Endometrial microvascular endothelial cells (primary cell): ENCODE results near the gene EML6. TPM values are rescaled to one million over a fixed set of nuclear protein-coding genes. Genes with fewer than 3 reads are reported as not detected.
"Not testable (repeated sequence)": the region's sequence is repeated elsewhere in the genome, so short reads cannot be mapped to it uniquely, and the experiment has no call there.

Experiments used
- in situ Hi-C: cut with HindIII; loops from 2 replicates; pipeline ENCODE4 v1.10.0; 2017; ENCODE audit warnings: low sequenced_read_pairs, low pct_unique_long_range_greater_than_20kb; ENCODE audit errors: inconsistent ontology term
- total RNA-seq: library from RNA; depleted of rRNA; stranded (reverse); fragments of >200 nt; gene quantifications from one replicate; pipeline ENCODE4 v1.2.3, GENCODE V29; 2015; ENCODE audit errors: inconsistent ontology term

The EML6 gene
- total RNA-seq, 1 donor from 2014 or later, result 1.7 TPM

GRCh38 chr2:54966165-54966832 is 242.8 kb downstream of the EML6 start:
- in situ Hi-C loops, result no loop called here

- in situ Hi-C loops, result no loop called here
Observed at GRCh38 chr2:54966837-54967236, 243.4 kb downstream of the EML6 start.

DNA sequence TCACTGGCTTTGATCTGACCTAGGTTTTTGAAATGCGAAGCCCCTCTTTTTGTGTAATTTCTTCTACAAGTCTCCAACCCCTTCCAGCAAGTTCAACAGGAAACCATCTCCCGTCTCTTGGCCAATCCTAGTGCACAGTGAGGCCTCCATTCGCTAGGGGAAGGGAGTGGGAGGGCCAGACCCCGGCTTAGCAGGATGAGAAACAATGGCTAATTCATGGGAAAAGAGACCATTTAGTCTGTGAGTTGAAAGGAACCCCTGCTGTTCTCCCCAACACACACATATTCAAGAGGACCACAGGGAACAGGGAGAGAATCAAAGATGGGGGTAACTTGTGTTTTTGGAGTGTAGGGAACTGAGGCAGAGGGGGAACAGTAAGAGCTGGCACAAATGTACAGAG is 243.8 kb downstream of the EML6 start:
- in situ Hi-C loops, result no loop called here

DNA sequence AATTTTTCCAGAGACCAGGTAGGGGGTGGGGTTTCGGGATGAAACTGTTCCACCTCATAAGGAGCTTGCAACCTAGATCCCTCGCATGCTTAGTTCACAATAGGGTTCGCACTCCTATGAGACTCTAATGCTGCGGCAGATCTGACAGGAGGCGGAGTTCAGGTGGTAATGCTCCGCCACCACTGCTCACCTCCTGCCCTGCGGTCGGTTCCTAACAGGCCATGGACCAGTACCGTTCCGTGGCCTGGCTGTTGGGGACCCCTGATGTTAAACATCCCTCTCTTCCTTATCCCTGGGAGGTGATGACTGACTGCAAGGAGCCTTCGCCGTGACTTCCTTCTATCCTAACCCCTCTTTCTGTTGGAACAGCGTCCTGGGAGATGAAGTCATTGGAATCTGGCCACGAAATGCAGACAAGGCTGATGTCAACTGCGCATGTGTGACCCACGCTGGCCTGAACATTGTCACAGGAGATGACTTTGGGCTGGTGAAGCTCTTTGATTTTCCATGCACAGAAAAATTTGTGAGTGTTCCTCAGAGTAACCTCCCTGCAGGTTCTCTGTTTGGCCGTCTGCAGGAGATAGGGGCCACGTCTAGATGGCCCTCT is 244.4 kb downstream of the EML6 start:
- in situ Hi-C loops, result no loop called here

- in situ Hi-C loops, result no loop called here
Observed at GRCh38 chr2:54968561-54969218, 245.2 kb downstream of the EML6 start.

DNA sequence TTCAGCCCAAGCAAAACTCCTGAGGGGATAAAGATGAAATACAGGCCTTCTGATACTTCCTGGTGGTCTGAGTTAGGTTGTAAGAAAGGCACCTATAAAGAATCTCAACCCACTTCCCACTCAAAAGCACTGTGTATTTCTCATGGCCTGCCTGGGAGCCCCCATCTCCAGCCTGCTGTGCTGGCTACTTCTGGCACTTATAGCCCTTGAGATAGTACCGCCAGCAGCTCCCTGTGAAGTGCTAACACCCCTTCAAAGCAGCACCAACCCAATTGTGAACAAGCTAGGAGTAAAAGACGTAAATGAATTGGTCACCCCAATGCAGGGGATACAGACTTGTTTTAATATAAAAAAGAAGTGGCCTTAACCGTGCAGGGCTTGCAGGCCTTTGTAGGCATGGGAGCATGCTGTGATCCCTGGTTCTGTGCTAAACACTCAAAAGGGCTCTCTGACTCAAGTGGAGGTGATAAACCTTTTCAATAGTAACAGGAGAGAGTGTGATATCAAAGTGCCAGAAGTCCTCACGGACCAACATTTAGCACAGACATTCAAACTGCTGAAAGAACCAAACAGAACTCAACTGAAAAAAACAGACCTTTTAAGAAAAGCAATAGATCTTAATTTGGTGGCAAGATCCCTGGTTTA is 246.0 kb downstream of the EML6 start:
- in situ Hi-C loops, result no loop called here

DNA sequence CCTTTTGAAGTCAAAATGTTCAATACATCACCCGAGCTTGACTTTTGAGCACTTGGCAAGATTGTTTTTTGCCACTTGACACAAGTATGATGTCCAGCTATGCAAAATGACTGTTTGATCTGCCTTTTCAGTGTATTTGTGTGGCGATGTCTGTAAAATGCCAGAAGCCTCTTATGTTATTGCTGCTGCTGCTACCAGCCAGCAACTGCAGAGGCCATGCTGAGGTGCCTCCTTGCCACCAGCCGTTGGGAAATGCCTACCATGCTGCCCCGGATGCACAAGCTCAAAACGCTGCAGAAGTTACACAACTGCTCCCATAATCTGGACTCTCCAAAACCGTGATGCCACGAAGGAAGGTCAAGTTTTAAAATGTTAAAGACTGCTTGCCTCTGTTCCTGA is 246.5 kb downstream of the EML6 start:
- in situ Hi-C loops, result no loop called here

DNA sequence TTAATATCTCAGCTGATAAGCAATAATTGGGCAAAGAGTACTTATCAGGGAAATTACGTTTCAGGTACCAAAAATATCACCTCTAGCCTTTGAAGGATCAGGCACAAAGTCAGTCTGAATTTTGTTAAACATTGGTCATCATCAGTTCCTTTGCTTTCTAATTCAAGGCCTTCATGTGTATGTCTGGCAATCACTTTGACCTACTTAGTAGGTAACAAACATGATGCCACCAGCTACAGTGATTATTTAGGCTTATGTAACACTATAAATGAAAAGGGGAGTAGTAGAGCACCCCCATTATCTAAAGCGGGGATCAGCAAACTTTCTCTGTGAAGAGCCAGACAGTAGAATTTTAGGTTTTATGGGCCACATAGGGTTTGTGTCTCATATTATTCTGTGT is 251.7 kb downstream of the EML6 start:
- in situ Hi-C loops, result no loop called here

GRCh38 chr2:54975598-54976492 is 252.4 kb downstream of the EML6 start:
- in situ Hi-C loops, result no loop called here

DNA sequence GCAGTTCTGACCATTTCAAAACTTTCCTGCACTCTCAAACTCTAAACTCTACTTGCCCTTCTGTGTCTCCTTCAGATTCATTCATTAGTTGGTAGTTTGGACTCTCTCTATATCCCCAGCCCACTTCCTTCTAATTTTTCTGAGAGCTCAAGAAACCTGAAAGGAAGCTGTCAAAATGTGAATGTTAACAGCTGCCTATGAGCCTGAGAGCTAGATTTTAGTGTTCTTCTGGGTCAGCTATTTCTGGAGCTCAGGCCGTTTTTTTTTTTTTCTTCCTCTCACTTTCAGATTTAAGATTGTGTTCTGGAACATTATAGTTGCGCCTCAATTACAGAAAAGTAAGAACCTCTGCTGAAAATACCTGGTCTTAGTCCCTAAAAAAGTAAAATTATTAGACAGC is 253.7 kb downstream of the EML6 start:
- in situ Hi-C loops, result no loop called here

GRCh38 chr2:54979321-54980044 is 256.0 kb downstream of the EML6 start:
- in situ Hi-C loops, result no loop called here

- in situ Hi-C loops, result no loop called here
Observed at GRCh38 chr2:54981385-54981784, 257.9 kb downstream of the EML6 start.

GRCh38 chr2:54983345-54984220 is 260.1 kb downstream of the EML6 start:
- in situ Hi-C loops, result no loop called here

DNA sequence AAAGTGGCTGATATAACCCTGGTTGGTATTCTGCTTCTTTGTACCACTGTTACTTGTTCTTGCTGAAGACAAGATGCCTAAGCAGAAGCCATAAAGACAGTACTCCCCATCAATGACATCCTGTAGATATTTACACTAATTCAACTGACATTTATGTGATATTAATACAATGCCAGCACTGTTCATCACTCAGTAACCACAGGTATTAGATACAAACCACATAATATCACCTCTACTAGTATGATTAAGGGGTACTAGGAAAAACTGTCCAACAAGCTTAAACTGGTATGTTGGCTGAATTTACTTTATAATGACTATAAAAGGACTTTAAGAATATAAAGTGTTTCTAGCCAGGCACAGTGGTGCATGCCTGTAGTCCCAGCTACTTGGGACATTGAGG is 261.0 kb downstream of the EML6 start:
- in situ Hi-C loops, result no loop called here

DNA sequence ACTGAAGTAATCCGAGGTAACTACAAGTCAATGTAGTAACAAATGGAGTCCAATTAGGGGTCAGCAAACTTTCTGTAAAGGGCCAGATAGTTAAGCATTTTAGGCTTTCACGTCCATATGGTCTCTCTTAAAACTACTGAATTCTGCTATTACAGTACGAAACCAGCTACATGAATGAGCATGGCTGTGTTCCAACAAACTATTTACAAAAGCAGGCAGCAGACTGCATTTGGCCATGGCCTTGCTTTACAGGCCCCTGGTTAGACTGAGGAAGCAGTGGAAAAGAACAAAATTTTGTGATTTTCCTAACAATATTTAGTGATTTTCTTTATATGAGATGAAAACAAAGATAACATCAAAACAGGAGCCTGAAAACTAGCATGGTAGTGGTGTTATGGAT is 262.8 kb downstream of the EML6 start:
- in situ Hi-C loops, result no loop called here

DNA sequence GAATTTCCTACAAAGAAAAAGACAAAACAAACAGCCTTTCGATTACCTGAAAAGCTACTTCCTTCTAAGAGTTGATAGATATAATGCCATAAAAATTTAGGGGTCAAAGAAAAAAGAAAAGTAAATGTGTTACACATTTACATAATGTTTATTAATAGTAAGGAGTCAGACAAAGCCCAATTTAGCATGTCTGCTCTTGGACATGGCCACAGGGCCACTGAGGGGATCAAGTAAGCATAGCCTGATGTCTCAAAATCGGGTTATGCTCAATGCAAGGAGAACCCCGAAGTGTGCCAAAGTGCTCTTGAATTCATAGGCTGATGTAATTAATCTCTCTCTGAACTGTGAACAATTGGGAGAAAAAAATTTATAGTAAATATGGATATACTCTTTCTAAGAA is 265.1 kb downstream of the EML6 start:
- in situ Hi-C loops, result no loop called here

DNA sequence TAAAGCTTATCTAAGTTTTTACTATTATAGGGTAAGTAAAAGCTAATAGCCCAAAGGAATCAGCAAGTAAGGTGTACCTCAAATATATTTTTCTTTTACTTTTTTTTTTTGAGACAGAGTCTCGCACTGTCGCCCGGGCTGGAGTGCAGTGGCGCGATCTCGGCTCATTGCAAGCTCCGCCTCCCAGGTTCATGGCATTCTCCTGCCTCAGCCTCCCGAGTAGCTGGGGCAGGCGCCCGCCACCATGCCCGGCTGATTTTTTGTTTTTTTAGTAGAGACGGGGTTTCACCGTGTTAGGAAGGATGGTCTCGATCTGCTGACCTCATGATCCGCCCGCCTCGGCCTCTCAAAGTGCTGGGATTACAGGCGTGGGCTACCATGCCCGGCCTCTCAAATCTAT is 267.2 kb downstream of the EML6 start:
- in situ Hi-C loops, result not testable (repeated sequence)

- in situ Hi-C loops, result no loop called here
Observed at GRCh38 chr2:54995553-54995952, 272.1 kb downstream of the EML6 start.
